ENCODE data around the gene PGD. TPM values are rescaled to one million over a fixed set of nuclear protein-coding genes. Genes with fewer than 3 reads are reported as not detected.

Gene PGD
- total and polyA plus RNA-seq, 2 of the 13 experiments (the other 11 are each of a cell fraction or from before 2014, with no cell fraction given), result 64.8 to 210 TPM

- FAIRE-seq, result no peak
- Histone ChIP-seq H3K4me2 (ENCODE audit: low read depth, low read length) (no peak overlapping the region), H3K9ac (ENCODE audit: insufficient read depth, low read depth, low read length) (no peak overlapping the region), H4K20me1 (ENCODE audit: insufficient read depth, low read length) (no peaks in the 10 kb centered on the region), H2AFZ (ENCODE audit: low read length) (no peak overlapping the region), H3K79me2 (ENCODE audit: insufficient read depth, low read length) (no peaks in the 10 kb centered on the region), H3K9me3 (ENCODE audit: low read length) (no peaks in the 10 kb centered on the region), H3K4me3 (replicated peaks in 1 of 3; ENCODE audit: insufficient read depth in 1 of 3, low read depth in 2 of 3, low read length in 3 of 3) (no peak overlapping the region), H3K36me3 (replicated peaks in 1 of 2; ENCODE audit: control insufficient read depth in 1 of 2, insufficient read depth in 2 of 2, low read length in 2 of 2) (no peaks in the 10 kb centered on the region; a peak in 1 of 5 replicates), H3K27me3 (ENCODE audit: control insufficient read depth in 1 of 2, insufficient read depth in 2 of 2, low read length in 2 of 2) (no peaks in the 10 kb centered on the region), H3K4me1 (ENCODE audit: insufficient read depth, low read length) (no peaks in the 10 kb centered on the region), H3K27ac (ENCODE audit: extremely low read length, insufficient read depth, low read length) (no peak overlapping the region)
- 94% methylated on average over 10 of the region's 10 CpGs for WGBS (ENCODE audit: low lambda C conversion rate)
- in situ Hi-C loops (cut with HindIII; ENCODE audit: extremely low pct_ligation_motif_present, low pct_unique_long_range_greater_than_20kb) (no loop called here), intact Hi-C loops (cut with micrococcal nuclease; ENCODE audit: unreplicated experiment) (no loop called here)
- POLR2A ChIA-PET, result interaction anchor here (1.2 kb wide), 1 partner anchor 8 kb away, joined by 4 read pairs; no protein-coding TSS in a partner anchor
- CTCF ChIA-PET (ENCODE audit: low intra/inter-chr PET ratio, low total read pairs), result no interaction called here
- peak; percentile 26 for TF ChIP-seq AGO2 (optimal IDR thresholded peaks at IDR 0.05; ENCODE audit: low read depth, low read length)
- no peak for TF ChIP-seq ZMYM3 (CRISPR knock-in tag; IDR thresholded peaks at IDR 0.05)
- no peak for TF ChIP-seq NFKBIZ (CRISPR knock-in tag; IDR thresholded peaks at IDR 0.05)
- no peak for DNase-seq (ENCODE audit: low spot score)
- TSS peak; percentile 43 for BruUV-seq (replicated peaks)
- ATAC-seq, result no peak
Observed at GRCh38 chr1:10451287-10451686, 52.4 kb downstream of the PGD start.

- ATAC-seq (no peak), FAIRE-seq (no peak), DNase-seq (ENCODE audit: low spot score) (no peak)
- intact Hi-C loops (cut with micrococcal nuclease; ENCODE audit: unreplicated experiment), result no loop called here
- no peaks in the 10 kb centered on the region for H3K9me3 ChIP-seq (ENCODE audit: low read length)
- peaks cover 0 to under 1% of the 10 kb centered on the region in 2 experiments; a peak in 1 of 5 replicates for H3K36me3 ChIP-seq (replicated peaks in 1 of 2; ENCODE audit: control insufficient read depth in 1 of 2, insufficient read depth in 2 of 2, low read length in 2 of 2)
- no peaks in the 10 kb centered on the region for H3K79me2 ChIP-seq (ENCODE audit: insufficient read depth, low read length)
- H3K27me3 ChIP-seq (ENCODE audit: control insufficient read depth in 1 of 2, insufficient read depth in 2 of 2, low read length in 2 of 2), result no peaks in the 10 kb centered on the region
- H3K9ac ChIP-seq (ENCODE audit: insufficient read depth, low read depth, low read length), result no peak overlapping the region
- ChIA-PET CTCF (ENCODE audit: low intra/inter-chr PET ratio, low total read pairs) (no interaction called here), POLR2A (no interaction called here)
- TF ChIP-seq HOXA7 (CRISPR knock-in tag; IDR thresholded peaks at IDR 0.05) (no peak), CTCF (CRISPR knock-in tag; IDR thresholded peaks at IDR 0.05) (peak; percentile 17; the same call in 1 of the 2 replicates)
- no peak overlapping the region for H3K4me3 ChIP-seq (replicated peaks in 1 of 3; ENCODE audit: insufficient read depth in 1 of 3, low read depth in 2 of 3, low read length in 3 of 3)
- in situ Hi-C loops (cut with HindIII; ENCODE audit: extremely low pct_ligation_motif_present, low pct_unique_long_range_greater_than_20kb), result no loop called here
- no TSS peak for BruUV-seq (replicated peaks)
- H2AFZ ChIP-seq (ENCODE audit: low read length), result no peak overlapping the region
- no peak overlapping the region for H3K4me2 ChIP-seq (ENCODE audit: low read depth, low read length)
- WGBS (ENCODE audit: low lambda C conversion rate), result 92% methylated on average over 5 of the region's 5 CpGs
- H3K4me1 ChIP-seq (ENCODE audit: insufficient read depth, low read length), result peaks cover 6% of the 10 kb centered on the region
- H3K27ac ChIP-seq (ENCODE audit: extremely low read length, insufficient read depth, low read length), result no peak overlapping the region
- H4K20me1 ChIP-seq (ENCODE audit: insufficient read depth, low read length), result no peaks in the 10 kb centered on the region
Observed at GRCh38 chr1:10456048-10456447, 57.2 kb downstream of the PGD start.
